Parathyroid adenoma (tissue), 2 donors: ENCODE measurements around the gene SLC2A11.
"Not testable (repeated sequence)": the region's sequence is repeated elsewhere in the genome, so short reads cannot be mapped to it uniquely, and the experiment has no call there.

Source experiments
- H2AFZ ChIP-seq: fragments of 300-600 bp; sonication (generic); one replicate; pipeline ENCODE4 v1.7.0; 2017; ENCODE audit warnings: antibody characterized with exemption, mild to moderate bottlenecking
- H3K27ac ChIP-seq: fragments of 300-600 bp; sonication (generic); one replicate; pipeline ENCODE4 v1.7.0; 2017
- H3K27me3 ChIP-seq: fragments of 300-600 bp; sonication (generic); one replicate; pipeline ENCODE4 v1.7.0; 2017; ENCODE audit warnings: low read length; ENCODE audit not compliant: control insufficient read depth, insufficient read depth
- H3K36me3 ChIP-seq: fragments of 300-600 bp; sonication (generic); one replicate; pipeline ENCODE4 v1.7.0; 2017; ENCODE audit warnings: low read length; ENCODE audit not compliant: control insufficient read depth, insufficient read depth
- H3K4me1 ChIP-seq: fragments of 300-600 bp; sonication (generic); one replicate; pipeline ENCODE4 v1.7.0; 2017; ENCODE audit warnings: control low read depth
- H3K4me2 ChIP-seq: fragments of 300-600 bp; sonication (generic); one replicate; pipeline ENCODE4 v1.7.0; 2017; ENCODE audit warnings: low read length
- H3K4me3 ChIP-seq: fragments of 300-600 bp; sonication (generic); one replicate; pipeline ENCODE4 v1.7.0; 2017; ENCODE audit warnings: low read depth, low read length
- H3K79me2 ChIP-seq: fragments of 300-600 bp; sonication (generic); one replicate; pipeline ENCODE4 v1.7.0; 2017; ENCODE audit warnings: control low read depth
- H3K9ac ChIP-seq: fragments of 300-600 bp; sonication (generic); one replicate; pipeline ENCODE4 v1.7.0; 2017; ENCODE audit warnings: mild to moderate bottlenecking
- H3K9me3 ChIP-seq: fragments of 300-600 bp; sonication (generic); one replicate; pipeline ENCODE4 v1.7.0; 2017; ENCODE audit warnings: low read length; ENCODE audit not compliant: control insufficient read depth
- TF ChIP-seq, protein P1 (sequence below): fragments of 300-600 bp; sonication (generic); IDR thresholded peaks from one replicate; pipeline ENCODE4 v1.7.0; 2017; ENCODE audit warnings: antibody characterized with exemption, mild to moderate bottlenecking
- donor health status: primary hyperparathyroidism.

The SLC2A11 gene

DNA sequence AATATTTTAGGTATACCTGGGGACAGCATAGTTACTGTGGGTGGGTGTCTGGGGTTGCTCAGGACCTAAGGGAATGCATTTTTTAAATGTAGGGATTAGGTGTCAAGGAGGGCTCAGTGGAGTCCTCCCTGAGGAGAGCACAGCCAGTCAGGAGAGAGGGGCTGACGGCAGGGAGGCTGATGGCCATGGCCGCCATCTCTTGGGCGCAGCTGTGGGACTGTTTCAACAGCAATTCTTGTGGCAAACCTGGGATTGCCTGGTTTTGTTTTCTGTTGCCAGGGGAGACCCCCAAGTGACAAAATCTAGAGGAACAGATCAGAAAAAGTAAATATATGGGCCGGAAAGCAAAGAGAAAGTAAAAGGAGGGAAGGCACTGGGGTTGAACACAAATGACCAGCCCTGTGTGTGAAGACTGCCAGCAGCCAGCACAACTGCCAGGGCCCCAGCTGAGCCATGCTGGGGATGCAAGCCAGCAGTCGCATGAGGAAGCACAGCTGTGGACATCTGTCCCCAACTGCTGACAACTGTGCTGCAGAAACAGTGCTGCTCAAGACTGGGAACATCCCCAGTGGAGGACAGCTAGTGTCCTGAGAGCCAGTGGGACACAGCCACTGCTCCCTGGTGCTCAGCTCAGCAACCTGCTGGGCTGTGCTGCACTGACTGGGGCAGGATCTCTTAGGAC, 47.0 kb downstream of the SLC2A11 start:
- Histone ChIP-seq H3K4me1 (peaks cover 18% of the 10 kb centered on the region), H3K36me3 (no peaks in the 10 kb centered on the region), H3K27ac (no peak overlapping the region)

DNA sequence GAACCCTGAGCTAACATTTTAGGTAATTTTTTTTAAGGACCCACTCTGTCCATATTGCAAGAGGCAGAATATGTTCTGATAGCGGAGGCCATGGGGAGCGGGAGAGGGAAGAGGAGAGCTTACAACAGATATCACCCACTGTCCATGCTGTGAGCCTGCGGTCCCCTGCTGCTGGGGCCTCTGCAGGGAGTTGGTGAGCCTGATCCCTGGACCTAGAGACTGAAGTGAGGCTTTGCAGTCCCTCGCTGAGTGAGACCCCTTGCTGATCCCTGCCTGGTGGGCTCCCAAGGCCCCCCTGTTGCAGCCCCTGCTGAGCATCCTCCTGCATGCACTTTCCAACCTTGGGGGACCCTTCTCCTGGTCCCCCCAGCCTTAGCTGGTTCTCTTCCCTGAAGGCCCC, 49.0 kb downstream of the SLC2A11 start:
- Histone ChIP-seq H3K9ac (no peak overlapping the region), H2AFZ (no peak overlapping the region)

More for the DNA sequence above, 47.0 kb downstream of the SLC2A11 start:
- Histone ChIP-seq H3K4me3 (no peak overlapping the region), H3K9me3 (no peaks in the 10 kb centered on the region), H3K9ac (no peak overlapping the region), H3K27me3 (no peaks in the 10 kb centered on the region), H3K4me2 (no peak overlapping the region), H3K79me2 (no peaks in the 10 kb centered on the region), H2AFZ (no peak overlapping the region)
- TF ChIP-seq, protein P1, sequence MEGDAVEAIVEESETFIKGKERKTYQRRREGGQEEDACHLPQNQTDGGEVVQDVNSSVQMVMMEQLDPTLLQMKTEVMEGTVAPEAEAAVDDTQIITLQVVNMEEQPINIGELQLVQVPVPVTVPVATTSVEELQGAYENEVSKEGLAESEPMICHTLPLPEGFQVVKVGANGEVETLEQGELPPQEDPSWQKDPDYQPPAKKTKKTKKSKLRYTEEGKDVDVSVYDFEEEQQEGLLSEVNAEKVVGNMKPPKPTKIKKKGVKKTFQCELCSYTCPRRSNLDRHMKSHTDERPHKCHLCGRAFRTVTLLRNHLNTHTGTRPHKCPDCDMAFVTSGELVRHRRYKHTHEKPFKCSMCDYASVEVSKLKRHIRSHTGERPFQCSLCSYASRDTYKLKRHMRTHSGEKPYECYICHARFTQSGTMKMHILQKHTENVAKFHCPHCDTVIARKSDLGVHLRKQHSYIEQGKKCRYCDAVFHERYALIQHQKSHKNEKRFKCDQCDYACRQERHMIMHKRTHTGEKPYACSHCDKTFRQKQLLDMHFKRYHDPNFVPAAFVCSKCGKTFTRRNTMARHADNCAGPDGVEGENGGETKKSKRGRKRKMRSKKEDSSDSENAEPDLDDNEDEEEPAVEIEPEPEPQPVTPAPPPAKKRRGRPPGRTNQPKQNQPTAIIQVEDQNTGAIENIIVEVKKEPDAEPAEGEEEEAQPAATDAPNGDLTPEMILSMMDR: no peak

GRCh38 chr22:23907423-23907822, 49.7 kb downstream of the SLC2A11 start:
- not testable (repeated sequence) for H3K27me3 ChIP-seq, H3K79me2 ChIP-seq, H3K4me2 ChIP-seq, H3K9me3 ChIP-seq, H3K9ac ChIP-seq, H3K27ac ChIP-seq, H3K36me3 ChIP-seq, H3K4me1 ChIP-seq, H3K4me3 ChIP-seq, H2AFZ ChIP-seq

More for the DNA sequence above, 49.0 kb downstream of the SLC2A11 start:
- Histone ChIP-seq H3K4me3 (no peak overlapping the region), H3K4me1 (peaks cover 13% of the 10 kb centered on the region), H3K79me2 (no peaks in the 10 kb centered on the region), H3K4me2 (no peak overlapping the region), H3K27me3 (no peaks in the 10 kb centered on the region), H3K9me3 (no peaks in the 10 kb centered on the region), H3K27ac (no peak overlapping the region), H3K36me3 (no peaks in the 10 kb centered on the region)
- TF ChIP-seq, protein P1: no peak

GRCh38 chr22:23908587-23909205, 51.0 kb downstream of the SLC2A11 start:
- Histone ChIP-seq H3K4me3 (no peak overlapping the region), H3K36me3 (no peaks in the 10 kb centered on the region), H3K27ac (no peak overlapping the region), H2AFZ (peak overlapping the region; percentile 79), H3K9me3 (no peaks in the 10 kb centered on the region), H3K27me3 (no peaks in the 10 kb centered on the region), H3K4me1 (peaks cover 9% of the 10 kb centered on the region), H3K4me2 (no peak overlapping the region), H3K9ac (no peak overlapping the region), H3K79me2 (no peaks in the 10 kb centered on the region)
- TF ChIP-seq, protein P1: no peak

DNA sequence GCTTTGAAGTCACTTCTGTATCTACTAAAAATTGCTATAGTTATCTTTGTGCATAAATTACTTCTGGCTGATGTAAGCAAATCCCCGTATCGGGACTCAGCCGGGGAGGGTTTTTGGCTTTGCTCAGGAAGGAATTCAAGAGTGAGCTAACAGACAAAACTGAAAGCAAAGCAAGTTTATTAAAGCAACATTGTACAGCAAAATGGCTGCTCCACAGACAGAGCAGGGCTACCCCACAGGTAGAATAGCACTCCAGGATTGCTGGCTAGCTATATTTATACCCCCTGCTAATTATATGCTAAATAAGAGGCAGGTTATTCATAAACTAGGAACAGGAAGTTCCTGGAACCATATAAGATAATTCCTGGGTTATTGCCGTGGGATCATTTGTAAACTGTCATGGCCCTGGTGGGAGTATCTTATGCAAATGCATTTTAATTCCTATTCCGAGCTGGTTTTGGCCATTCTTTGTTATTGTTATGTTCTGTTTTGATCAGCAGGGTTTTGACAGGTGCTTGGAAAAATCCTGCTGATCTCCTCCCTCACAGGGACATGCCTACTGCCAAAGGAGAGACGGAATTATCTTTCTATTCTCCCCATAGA, 51.7 kb downstream of the SLC2A11 start:
- TF ChIP-seq, protein P1: no peak
- peak overlapping the region; percentile 79 for H2AFZ ChIP-seq
- H3K79me2 ChIP-seq: no peaks in the 10 kb centered on the region
- H3K9ac ChIP-seq: no peak overlapping the region
- peak overlapping the region; percentile 20 for H3K4me2 ChIP-seq
- peak overlapping the region; percentile 36 for H3K27ac ChIP-seq
- H3K27me3 ChIP-seq: no peaks in the 10 kb centered on the region
- peaks cover 9% of the 10 kb centered on the region for H3K4me1 ChIP-seq
- H3K36me3 ChIP-seq: no peaks in the 10 kb centered on the region
- no peak overlapping the region for H3K4me3 ChIP-seq
- no peaks in the 10 kb centered on the region for H3K9me3 ChIP-seq
